NOMO-1 treated with dmso at 0.1 percent for 144 hours (cell line): ENCODE data around the gene BAIAP2L1.
"Not testable (repeated sequence)": the region's sequence is repeated elsewhere in the genome, so short reads cannot be mapped to it uniquely, and the experiment has no call there.

Experiments used
- DNase-seq: peaks from one replicate; lab custom pipeline; 2025; ENCODE audit not compliant: unreplicated experiment; lab: John Stamatoyannopoulos, UW

BAIAP2L1 gene

DNA sequence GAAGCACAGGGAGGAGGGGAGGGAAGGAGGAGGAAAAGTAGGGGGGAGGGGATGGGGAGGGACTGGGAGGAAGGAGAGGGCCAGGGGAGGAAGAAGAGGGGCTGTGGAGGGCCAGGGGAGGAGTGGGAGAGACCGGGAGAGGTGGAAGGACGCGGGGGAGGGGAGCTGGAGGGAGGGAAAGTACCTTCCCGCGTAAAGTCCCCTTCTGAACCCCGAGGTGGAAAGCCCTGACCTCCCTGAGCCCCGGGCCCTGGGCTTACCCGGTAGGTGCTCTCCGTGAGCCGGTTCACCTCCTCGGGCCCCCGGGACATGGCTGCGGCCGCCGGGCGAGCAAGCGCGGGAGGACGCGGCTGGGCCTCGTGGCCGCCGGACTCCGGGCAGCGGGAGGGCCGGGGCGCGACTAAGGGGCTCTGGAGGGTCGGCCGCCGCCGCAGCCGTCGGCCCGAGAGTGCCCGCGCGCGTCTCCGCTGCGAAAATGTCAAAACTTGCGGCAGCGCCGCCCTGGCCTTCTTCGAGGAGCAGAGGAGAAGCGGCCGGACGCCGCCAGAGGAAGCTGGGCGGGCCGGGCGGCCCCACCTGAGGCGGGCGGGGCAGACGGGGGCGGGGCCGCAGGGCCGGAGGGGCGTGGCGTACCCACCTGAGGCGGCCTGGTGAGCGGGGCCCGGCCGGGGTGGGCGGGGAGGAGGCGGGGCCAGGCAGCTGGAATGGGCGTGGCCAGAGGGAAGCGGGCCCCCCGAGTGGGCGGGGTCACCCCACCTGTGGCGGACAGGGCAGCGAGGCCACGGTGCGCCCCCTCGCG is at the start of gene BAIAP2L1:
TSS of gene BAIAP2L1 (minus strand) at position 549 of the 799 bp plus-strand sequence. CDS start at position 311, 238 bp downstream.
- peak; percentile 72 for DNase-seq

GRCh38 chr7:98448766-98449165 is 47.9 kb upstream of the BAIAP2L1 start:
- DNase-seq = no peak

GRCh38 chr7:98440992-98441391 is 40.1 kb upstream of the BAIAP2L1 start:
- not testable (repeated sequence) for DNase-seq

- no peak for DNase-seq
These were observed 38.6 kb upstream of the BAIAP2L1 start for GRCh38 chr7:98439484-98439883.

DNA sequence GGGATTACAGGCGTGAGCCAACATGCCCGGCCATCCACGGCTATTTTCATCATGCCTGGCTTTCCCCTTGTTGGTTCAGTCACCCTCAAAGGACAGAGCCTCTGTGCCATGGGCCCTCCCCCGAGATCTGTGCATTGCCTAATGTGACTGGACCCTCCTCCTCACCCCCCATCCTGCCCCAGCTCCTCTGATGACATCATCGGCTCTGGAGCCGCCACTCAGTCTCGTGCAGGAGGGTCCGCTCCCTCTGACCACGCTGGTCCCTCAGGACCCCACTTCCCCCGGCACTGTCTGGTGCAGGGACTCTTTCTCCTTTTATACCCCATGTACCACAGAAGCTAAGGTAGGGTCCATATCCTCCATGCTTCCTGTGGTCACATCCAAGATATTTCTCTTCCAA is 33.2 kb upstream of the BAIAP2L1 start:
- no peak for DNase-seq

DNA sequence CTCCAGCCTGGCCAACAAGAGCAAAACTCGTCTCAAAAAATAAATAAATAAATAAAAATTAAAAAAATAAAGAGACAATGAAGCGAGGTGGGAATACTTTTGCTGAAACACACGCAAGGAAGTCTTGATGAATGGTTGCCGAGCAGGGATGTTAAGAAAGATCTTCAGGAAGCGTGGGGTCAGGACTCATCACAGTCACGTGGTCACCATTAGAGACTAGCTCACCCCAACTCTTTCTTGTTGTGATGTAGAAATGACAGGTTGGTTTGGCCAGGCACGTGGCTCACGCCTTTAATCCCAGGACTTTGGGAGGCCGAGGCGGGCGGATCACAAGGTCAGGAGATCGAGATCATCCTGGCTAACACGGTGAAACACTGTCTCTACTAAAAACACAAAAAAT is 28.9 kb upstream of the BAIAP2L1 start:
- no peak for DNase-seq

GRCh38 chr7:98423043-98423442 is 22.2 kb upstream of the BAIAP2L1 start:
- DNase-seq = peak; percentile 8

DNA sequence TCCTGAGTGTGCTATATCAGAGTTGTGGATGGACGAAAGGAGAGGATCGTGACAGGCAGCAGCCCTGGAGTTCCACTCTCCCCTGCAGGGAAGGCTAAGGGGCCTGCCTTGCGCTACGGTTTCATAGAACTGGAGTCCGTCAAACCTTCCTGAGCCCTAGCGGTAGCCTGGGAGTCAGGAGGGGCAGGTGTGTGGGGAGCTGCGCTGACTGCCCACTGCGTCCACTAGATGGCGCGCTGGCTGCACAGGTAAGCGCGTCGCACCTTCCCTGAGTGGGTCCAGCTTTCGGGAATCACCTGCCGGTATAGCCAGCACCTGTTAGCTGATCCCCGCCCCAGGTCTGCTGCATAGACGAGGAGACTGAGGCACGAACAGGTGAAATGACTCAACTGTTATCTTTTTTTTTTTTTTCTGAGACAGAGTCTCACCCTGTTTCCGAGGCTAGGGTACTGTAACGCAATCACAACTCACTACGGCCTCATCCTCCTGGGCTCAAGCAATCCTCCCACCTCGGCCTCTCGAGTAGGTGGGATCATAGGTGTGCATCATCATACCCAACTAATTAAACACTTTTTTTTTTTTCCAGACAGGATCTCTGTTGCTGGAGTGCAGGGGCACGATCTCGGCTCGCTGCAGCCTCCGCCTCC is 20.2 kb upstream of the BAIAP2L1 start:
- peak; percentile 7 for DNase-seq

DNA sequence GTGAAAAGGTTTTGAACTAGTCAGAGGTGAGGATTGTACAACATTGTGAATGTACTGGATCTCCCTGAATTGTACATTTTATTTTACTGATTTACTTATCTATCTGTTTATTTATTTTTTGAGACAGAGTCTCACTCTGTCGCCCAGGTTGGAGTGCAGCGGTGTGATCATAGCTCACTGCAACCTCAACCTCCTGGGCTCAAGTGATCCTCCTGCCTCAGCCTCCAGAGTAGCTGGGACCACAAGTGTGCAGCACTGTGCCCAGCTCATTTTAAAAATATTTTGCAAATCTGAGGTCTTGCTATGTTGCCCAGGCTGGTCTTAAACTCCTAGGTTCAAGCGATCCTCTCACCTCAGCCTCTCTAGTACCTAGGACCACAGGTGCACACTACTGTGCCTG is 19.1 kb upstream of the BAIAP2L1 start:
- not testable (repeated sequence) for DNase-seq

DNA sequence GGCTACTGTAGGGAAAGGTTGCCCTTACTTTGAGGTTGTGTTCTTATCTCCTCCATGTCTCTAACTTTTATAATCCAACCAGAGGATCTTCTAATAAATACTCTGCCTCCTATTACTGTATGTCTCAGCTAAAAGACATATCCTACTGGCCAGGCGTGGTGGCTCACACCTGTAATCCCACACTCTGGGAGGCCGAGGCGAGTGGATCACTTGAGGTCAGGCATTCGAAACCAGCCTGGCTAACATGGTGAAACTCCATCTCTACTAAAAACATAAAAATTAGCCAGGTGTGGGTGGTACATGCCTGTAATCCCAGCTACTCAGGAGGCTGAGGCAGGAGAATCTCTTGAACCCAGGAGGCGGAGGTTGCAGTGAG is 18.4 kb upstream of the BAIAP2L1 start:
- not testable (repeated sequence) for DNase-seq

GRCh38 chr7:98418636-98419315 is 17.9 kb upstream of the BAIAP2L1 start:
- peak; percentile 34 for DNase-seq

DNA sequence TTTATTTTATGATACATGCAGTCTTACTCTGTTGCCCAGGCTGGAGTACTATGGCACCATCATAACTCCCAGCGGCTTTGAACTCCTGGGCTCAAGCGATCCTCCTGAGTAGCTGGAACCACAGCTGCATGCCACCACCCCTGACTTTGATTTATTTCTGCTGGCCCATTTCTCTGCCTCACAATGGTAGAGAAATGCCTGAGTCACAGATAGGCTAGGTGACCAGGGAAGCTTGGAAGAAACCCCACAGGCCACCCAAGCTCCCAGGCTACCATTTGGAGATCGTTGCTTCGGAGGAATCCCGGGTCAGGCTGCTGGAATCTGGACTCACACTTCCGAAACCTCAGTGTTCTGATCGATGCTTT is 17.4 kb upstream of the BAIAP2L1 start:
- DNase-seq = no peak

DNA sequence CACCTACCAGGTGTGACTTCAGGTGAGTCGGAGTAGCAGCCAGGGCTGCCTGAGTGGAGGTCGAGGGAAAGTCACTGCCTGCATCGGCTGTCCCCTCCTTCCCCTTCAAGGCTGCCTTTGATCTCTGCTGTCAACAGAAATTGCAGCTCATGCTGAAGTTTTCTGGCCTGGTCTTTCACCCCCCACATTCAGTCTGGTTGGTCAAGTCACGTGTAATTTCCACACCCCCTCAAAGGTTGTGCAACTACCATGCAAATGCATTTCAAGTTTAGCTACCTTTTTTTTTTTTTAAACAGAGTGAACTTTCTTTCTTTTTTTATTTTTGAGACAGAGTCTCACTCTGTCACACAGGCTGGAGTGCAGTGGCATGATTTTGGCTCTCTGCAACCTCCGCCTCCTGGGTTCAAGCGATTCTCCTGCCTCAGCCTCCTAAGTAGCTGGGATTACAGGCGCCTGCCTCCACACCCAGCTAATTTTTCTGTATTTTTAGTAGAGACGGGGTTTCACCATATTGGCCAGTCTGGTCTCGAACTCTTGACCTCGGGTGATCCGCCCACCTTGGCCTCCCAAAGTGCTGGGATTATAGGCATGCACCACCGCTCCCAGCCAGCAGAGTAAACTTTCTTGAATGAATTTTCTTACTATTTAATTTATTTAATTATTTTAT is 16.8 kb upstream of the BAIAP2L1 start:
- DNase-seq = peak; percentile 87

DNA sequence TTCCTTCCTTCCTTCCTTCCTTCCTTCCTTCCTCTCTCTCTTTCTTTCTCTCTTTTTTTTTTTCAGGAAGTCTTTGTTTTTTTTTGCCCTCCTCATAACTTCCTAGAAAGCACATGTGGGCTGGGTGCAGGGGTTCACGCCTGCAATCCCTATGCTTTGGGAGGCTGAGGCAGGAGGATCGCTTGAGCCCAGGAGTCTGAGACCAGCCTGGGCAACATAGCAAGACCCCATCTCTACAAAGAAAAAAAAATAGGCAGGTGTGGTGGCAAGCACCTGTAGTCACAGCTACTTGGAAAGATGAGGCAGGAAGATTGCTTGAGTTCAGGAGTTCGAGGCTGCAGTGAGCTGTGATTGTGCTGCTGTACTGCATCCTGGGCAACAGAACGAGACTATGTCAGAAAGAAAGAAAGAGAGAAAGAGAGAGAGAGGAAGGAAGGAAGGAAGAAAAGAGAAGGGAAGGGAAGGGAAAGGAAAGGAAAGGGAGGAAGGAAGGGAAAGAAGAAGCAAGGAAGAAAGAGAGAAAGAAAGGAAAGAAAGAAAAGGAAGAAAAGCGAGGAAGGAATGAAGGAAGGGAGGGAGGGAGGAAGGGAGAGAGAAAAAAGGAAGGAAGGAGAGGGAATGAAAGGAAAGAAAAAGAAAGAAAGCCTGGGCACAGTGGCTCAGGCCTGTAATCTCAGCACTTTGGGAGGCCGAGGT is 13.5 kb upstream of the BAIAP2L1 start:
- no peak for DNase-seq

DNA sequence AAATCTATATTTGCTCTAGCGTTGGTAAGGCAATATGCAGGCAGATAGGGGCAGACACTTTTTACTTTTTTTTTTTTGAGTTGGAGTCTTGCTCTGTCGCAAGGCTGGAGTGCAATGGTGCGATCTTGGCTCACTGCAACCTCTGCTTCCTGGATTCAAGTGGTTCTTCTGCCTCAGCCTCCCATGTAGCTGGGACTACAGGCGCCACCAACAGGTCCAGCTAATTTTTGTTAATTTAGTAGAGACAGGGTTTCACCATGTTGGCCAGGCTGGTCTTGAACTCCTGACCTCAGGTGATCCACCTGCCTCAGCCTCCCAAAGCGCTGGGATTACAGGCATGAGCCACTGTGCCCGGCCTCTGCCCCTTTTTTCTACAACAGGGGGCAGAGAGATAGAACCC is 12.8 kb upstream of the BAIAP2L1 start:
- DNase-seq = not testable (repeated sequence)

GRCh38 chr7:98409843-98410242 is 9.0 kb upstream of the BAIAP2L1 start:
- no peak for DNase-seq

GRCh38 chr7:98408146-98408545 is 7.3 kb upstream of the BAIAP2L1 start:
- not testable (repeated sequence) for DNase-seq

DNA sequence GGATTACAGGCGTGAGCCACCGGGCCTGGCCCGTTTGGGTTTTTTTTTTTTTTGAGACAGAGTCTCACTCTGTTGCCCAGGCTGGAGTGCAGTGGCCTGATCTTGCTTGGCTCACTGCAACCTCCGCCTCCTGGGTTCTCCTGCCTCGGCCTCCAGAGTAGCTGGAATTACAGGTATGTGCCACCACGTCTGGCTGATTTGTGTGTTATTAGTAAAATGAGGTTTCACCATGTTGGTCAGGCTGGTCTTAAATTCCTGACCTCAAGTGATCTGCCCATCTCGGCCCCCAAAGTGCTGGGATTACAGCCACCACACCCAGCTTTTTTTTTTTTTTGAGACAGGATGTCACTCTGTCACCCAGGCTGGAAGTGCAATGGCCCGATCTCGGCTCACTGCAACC is 5.9 kb upstream of the BAIAP2L1 start:
- no peak for DNase-seq

DNA sequence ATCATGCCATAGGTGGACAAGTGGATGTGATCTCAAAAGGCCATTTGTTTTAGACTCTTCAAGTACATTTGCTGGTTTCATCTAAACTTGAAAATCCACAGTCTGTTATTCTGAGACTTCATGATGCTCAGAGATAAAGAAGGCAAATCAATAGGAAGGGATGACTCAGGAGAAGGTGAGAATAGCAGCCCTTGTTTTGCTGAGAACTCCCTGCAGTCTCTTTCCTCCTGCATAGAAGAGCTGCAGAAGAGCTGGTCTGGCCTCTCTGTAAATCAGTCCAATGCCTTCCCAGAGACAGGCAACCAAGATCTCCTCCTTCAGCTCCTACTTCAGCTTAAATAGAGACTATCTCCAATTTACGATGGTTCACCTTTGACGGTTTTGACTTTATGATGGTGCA is 4.0 kb upstream of the BAIAP2L1 start:
- no peak for DNase-seq

- DNase-seq = no peak
These were observed 874 bp downstream of the BAIAP2L1 start for GRCh38 chr7:98399890-98400541.
